HepG2 (cell line): ENCODE data around the gene DNAJC8. TPM values are rescaled to one million over a fixed set of nuclear protein-coding genes. Genes with fewer than 3 reads are reported as not detected.
A peak's percentile ranks its signal among the peaks of the same experiment; 100 is the strongest.

Experiments
- ELF1 ChIP-seq: sonication (generic); formaldehyde crosslinking; IDR thresholded peaks from 2 replicates; pipeline ENCODE4 v1.4.0; 2020; ENCODE audit warnings: missing genetic modification reagents
- ETV6 ChIP-seq: sonication (generic); formaldehyde crosslinking; conservative IDR thresholded peaks from 2 replicates; pipeline ENCODE4 v1.4.0; 2020; ENCODE audit warnings: missing genetic modification reagents
- SMAD1 ChIP-seq: sonication (generic); formaldehyde crosslinking; IDR thresholded peaks from 2 replicates; pipeline ENCODE4 v1.4.0; 2020; ENCODE audit warnings: missing genetic modification reagents, low read depth, mild to moderate bottlenecking, borderline replicate concordance
- TP53 ChIP-seq: sonication (generic); formaldehyde crosslinking; conservative IDR thresholded peaks from 2 replicates; pipeline ENCODE4 v1.4.0; 2020; ENCODE audit warnings: missing genetic modification reagents
- WIZ ChIP-seq: sonication (generic); formaldehyde crosslinking; IDR thresholded peaks from 2 replicates; pipeline ENCODE4 v1.5.1; 2020; ENCODE audit warnings: mild to moderate bottlenecking, missing genetic modification reagents
- YY1 ChIP-seq: IDR thresholded peaks from 2 replicates; pipeline ENCODE4 v1.6.1; 2011; ENCODE audit warnings: low read length, low read depth, moderate library complexity, mild to moderate bottlenecking; ENCODE audit not compliant: insufficient read depth, insufficient replicate concordance
- ZNF432 ChIP-seq: sonication (generic); formaldehyde crosslinking; IDR thresholded peaks from 2 replicates; pipeline ENCODE4 v1.5.0; 2020; ENCODE audit warnings: missing genetic modification reagents, mild to moderate bottlenecking, borderline replicate concordance
- ZNF776 ChIP-seq: sonication (generic); formaldehyde crosslinking; IDR thresholded peaks from 2 replicates; pipeline ENCODE4 v1.4.0; 2020; ENCODE audit warnings: mild to moderate bottlenecking, missing genetic modification reagents
- ZSCAN29 ChIP-seq: sonication (generic); formaldehyde crosslinking; conservative IDR thresholded peaks from 2 replicates; pipeline ENCODE4 v1.4.0; 2020; ENCODE audit warnings: mild to moderate bottlenecking, missing genetic modification reagents
- polyA plus RNA-seq, 8 experiments: library from polyadenylated mRNA; depleted of rRNA in 3 of 8; stranded (reverse) in 7 of 8; unstranded in 1 of 8; fragments of >200 nt; fragmentation: Illumina TruSeq in 4 of 8; extraction: Trizol in 4 of 8; gene quantifications; 2 replicates each; pipeline versions ENCODE4 v1.2.1 to v1.2.3, GENCODE V29; 2011 to 2016; ENCODE audit warnings: low read depth in 4 of 8, missing spikeins in 1 of 8, mixed read lengths in 1 of 8; ENCODE audit not compliant: insufficient read depth in 1 of 8
- total RNA-seq, 5 experiments: library from RNA; depleted of rRNA; stranded (reverse); fragments of >200 nt; fragmentation: Illumina TruSeq; extraction: Trizol; gene quantifications; 2 replicates each; pipeline ENCODE4 v1.2.3, GENCODE V29; 2016; ENCODE audit warnings: low read depth in 1 of 5
- TF ChIP-seq, protein P1 (sequence below): sonication (generic); formaldehyde crosslinking; IDR thresholded peaks from one replicate; pipeline ENCODE4 v1.5.1; 2020; ENCODE audit warnings: mild to moderate bottlenecking, missing genetic modification reagents; ENCODE audit errors: not compliant biosample characterization
- TF ChIP-seq, protein P2 (sequence below): sonication (generic); formaldehyde crosslinking; IDR thresholded peaks from 2 replicates; pipeline ENCODE4; 2020; ENCODE audit warnings: missing genetic modification reagents, mild to moderate bottlenecking, borderline replicate concordance
- TF ChIP-seq, protein P3 (sequence below): sonication (generic); formaldehyde crosslinking; IDR thresholded peaks from 2 replicates; pipeline ENCODE4 v1.5.0; 2020; ENCODE audit warnings: missing genetic modification reagents
- TF ChIP-seq, protein P4 (sequence below), 2 experiments: sonication (generic) in 1 of 2; formaldehyde crosslinking in 1 of 2; IDR thresholded peaks; 2 replicates each; pipeline versions ENCODE4 v1.5.1 to v1.6.1; 2011 to 2020; ENCODE audit warnings: borderline replicate concordance in 1 of 2, low read depth in 1 of 2, low read length in 1 of 2, mild to moderate bottlenecking in 1 of 2, missing genetic modification reagents in 1 of 2, moderate library complexity in 1 of 2

DNAJC8 gene
- total and polyA plus RNA-seq, 2 of the 13 experiments (the other 11 are each of a cell fraction or from before 2014, with no cell fraction given): 54.5 to 126 TPM

DNA sequence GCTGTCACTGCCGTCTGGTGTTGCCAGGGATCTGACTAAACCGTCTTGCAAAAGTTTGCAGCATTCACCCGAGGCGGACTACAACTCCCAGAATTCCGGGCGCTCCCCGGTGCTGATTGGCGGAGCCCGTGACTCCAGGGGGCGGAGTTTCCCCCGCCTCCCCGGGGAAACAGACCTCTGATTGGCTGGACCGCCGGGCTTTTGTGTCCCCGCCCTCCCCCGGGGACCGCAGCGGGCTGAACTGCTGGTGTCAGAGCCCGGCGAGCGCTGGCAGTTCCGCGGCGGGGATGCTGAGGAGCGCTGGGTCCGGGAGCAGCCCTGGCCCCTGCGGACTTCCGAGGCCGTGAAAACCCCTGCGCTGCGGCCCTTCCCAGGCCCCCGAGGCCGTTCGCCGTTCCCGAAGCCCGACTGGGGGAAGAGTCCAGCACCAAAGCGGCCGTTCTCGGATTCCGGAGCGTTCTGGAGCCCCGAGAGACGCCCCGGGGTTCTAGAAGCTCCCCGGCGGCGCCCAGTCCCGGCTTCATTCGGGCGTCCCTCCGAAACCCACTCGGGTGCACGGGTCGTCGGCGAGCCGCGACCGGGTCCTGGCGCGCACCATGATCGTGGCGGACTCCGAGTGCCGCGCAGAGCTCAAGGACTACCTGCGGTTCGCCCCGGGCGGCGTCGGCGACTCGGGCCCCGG lies 26.6 kb upstream of the DNAJC8 start, which contains the start of gene SESN2 (continued):
- TF ChIP-seq TP53 (CRISPR knock-in tag) (0 out of 2 replicates have a peak, but pooled peaks have one; percentile 10), ZSCAN29 (CRISPR knock-in tag) (0 out of 2 replicates have a peak, but pooled peaks have one; percentile 25), ELF1 (CRISPR knock-in tag) (no peak), ETV6 (no peak), ZNF432 (CRISPR knock-in tag) (no peak), SMAD1 (CRISPR knock-in tag) (0 out of 2 replicates have a peak, but pooled peaks have one; percentile 7), YY1 (peak; percentile 41), ZNF776 (0 out of 2 replicates have a peak, but pooled peaks have one; percentile 68), WIZ (CRISPR knock-in tag) (no peak)
- TF ChIP-seq, protein P1, sequence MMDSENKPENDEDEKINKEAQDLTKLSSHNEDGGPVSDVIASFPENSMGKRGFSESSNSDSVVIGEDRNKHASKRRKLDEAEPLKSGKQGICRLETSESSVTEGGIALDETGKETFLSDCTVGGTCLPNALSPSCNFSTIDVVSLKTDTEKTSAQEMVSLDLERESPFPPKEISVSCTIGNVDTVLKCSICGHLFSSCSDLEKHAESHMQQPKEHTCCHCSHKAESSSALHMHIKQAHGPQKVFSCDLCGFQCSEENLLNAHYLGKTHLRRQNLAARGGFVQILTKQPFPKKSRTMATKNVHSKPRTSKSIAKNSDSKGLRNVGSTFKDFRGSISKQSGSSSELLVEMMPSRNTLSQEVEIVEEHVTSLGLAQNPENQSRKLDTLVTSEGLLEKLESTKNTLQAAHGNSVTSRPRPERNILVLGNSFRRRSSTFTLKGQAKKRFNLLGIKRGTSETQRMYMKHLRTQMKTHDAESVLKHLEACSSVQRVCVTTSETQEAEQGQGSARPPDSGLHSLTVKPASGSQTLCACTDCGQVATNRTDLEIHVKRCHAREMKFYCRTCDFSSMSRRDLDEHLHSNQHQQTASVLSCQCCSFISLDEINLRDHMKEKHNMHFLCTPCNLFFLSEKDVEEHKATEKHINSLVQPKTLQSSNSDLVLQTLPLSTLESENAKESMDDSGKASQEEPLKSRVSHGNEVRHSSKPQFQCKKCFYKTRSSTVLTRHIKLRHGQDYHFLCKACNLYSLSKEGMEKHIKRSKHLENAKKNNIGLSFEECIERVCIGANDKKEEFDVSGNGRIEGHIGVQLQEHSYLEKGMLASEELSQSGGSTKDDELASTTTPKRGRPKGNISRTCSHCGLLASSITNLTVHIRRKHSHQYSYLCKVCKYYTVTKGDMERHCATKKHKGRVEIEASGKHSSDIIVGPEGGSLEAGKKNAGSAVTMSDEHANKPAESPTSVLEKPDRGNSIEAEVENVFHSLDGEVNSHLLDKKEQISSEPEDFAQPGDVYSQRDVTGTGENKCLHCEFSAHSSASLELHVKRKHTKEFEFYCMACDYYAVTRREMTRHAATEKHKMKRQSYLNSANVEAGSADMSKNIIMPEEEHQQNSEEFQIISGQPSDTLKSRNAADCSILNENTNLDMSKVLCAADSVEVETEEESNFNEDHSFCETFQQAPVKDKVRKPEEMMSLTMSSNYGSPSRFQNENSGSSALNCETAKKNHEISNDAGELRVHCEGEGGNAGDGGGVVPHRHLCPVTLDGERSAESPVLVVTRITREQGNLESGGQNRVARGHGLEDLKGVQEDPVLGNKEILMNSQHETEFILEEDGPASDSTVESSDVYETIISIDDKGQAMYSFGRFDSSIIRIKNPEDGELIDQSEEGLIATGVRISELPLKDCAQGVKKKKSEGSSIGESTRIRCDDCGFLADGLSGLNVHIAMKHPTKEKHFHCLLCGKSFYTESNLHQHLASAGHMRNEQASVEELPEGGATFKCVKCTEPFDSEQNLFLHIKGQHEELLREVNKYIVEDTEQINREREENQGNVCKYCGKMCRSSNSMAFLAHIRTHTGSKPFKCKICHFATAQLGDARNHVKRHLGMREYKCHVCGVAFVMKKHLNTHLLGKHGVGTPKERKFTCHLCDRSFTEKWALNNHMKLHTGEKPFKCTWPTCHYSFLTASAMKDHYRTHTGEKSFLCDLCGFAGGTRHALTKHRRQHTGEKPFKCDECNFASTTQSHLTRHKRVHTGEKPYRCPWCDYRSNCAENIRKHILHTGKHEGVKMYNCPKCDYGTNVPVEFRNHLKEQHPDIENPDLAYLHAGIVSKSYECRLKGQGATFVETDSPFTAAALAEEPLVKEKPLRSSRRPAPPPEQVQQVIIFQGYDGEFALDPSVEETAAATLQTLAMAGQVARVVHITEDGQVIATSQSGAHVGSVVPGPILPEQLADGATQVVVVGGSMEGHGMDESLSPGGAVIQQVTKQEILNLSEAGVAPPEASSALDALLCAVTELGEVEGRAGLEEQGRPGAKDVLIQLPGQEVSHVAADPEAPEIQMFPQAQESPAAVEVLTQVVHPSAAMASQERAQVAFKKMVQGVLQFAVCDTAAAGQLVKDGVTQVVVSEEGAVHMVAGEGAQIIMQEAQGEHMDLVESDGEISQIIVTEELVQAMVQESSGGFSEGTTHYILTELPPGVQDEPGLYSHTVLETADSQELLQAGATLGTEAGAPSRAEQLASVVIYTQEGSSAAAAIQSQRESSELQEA (CRISPR knock-in tag): peak; percentile 64
- TF ChIP-seq, protein P2, sequence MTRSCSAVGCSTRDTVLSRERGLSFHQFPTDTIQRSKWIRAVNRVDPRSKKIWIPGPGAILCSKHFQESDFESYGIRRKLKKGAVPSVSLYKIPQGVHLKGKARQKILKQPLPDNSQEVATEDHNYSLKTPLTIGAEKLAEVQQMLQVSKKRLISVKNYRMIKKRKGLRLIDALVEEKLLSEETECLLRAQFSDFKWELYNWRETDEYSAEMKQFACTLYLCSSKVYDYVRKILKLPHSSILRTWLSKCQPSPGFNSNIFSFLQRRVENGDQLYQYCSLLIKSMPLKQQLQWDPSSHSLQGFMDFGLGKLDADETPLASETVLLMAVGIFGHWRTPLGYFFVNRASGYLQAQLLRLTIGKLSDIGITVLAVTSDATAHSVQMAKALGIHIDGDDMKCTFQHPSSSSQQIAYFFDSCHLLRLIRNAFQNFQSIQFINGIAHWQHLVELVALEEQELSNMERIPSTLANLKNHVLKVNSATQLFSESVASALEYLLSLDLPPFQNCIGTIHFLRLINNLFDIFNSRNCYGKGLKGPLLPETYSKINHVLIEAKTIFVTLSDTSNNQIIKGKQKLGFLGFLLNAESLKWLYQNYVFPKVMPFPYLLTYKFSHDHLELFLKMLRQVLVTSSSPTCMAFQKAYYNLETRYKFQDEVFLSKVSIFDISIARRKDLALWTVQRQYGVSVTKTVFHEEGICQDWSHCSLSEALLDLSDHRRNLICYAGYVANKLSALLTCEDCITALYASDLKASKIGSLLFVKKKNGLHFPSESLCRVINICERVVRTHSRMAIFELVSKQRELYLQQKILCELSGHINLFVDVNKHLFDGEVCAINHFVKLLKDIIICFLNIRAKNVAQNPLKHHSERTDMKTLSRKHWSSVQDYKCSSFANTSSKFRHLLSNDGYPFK (CRISPR knock-in tag): no peak
- TF ChIP-seq, protein P3, sequence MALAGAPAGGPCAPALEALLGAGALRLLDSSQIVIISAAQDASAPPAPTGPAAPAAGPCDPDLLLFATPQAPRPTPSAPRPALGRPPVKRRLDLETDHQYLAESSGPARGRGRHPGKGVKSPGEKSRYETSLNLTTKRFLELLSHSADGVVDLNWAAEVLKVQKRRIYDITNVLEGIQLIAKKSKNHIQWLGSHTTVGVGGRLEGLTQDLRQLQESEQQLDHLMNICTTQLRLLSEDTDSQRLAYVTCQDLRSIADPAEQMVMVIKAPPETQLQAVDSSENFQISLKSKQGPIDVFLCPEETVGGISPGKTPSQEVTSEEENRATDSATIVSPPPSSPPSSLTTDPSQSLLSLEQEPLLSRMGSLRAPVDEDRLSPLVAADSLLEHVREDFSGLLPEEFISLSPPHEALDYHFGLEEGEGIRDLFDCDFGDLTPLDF (CRISPR knock-in tag): peak; percentile 61; the same call in 1 of the 2 replicates
- TF ChIP-seq, protein P4, sequence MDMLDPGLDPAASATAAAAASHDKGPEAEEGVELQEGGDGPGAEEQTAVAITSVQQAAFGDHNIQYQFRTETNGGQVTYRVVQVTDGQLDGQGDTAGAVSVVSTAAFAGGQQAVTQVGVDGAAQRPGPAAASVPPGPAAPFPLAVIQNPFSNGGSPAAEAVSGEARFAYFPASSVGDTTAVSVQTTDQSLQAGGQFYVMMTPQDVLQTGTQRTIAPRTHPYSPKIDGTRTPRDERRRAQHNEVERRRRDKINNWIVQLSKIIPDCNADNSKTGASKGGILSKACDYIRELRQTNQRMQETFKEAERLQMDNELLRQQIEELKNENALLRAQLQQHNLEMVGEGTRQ (IDR thresholded peaks at IDR 0.05; ENCODE audit: low read depth, low read length): no peak
- TF ChIP-seq, protein P4 (CRISPR knock-in tag; IDR thresholded peaks at IDR 0.05; ENCODE audit: borderline replicate concordance): peak; percentile 52; the same call in 1 of the 2 replicates
